AG08396 (cell line): ENCODE results near the gene SKA3.
"Not testable (repeated sequence)": the region's sequence is repeated elsewhere in the genome, so short reads cannot be mapped to it uniquely, and the experiment has no call there.

Experiments used
- DNase-seq: peaks from one replicate; pipeline ENCODE4 v3.0.0; 2012; ENCODE audit warnings: low spot score, mixed read lengths

The SKA3 gene

GRCh38 chr13:21176215-21176981 lies at the start of gene SKA3, which contains the start of gene MRPL57:
SKA3 (minus strand) TSS chr13:21176552; CDS start chr13:21176477, 75 bp downstream.
MRPL57 (plus strand) TSS chr13:21176658; CDS start chr13:21176917, 259 bp downstream.
- DNase-seq, result peak; percentile 99

GRCh38 chr13:21225082-21225481 lies 48.7 kb upstream of the SKA3 start:
- DNase-seq, result no peak

DNA sequence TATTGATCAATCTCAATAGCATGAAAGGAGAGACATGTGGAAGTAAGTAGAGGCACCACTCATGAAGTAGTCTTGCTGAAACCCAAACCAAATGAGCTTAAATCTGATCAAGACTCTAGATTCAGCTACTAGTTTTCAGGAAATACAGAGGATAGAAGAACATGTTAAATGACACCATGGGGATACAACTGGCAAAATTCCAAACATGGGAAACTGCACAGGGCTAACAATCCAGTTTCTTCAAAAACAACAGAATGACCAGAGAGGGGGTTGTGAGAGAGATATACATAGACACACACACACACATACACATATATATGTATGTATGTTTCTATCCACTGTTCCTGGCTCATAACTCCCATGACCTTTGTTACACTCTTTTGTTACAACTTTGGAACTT lies 44.9 kb upstream of the SKA3 start:
- DNase-seq, result no peak

DNA sequence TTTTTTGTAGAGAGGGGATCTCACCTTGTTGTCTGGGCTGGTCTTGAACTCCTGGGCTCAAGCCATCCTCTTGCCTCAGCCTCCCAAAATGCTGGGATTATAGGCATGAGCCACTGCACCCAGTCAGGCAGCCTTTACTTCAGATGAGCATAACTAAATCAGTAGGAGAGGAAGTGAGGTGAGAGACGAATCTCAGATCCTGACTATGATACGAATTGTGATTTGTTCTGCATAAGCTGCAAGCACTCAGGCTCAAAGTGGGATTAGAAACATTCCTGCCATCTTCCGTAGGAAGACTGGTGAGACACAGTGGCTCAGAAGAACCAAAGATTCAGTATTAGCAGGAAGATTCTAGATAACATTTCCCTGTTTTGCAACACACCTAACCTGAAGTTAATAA lies 43.4 kb upstream of the SKA3 start:
- not testable (repeated sequence) for DNase-seq

GRCh38 chr13:21219036-21219381 lies 42.7 kb upstream of the SKA3 start:
- DNase-seq, result no peak

DNA sequence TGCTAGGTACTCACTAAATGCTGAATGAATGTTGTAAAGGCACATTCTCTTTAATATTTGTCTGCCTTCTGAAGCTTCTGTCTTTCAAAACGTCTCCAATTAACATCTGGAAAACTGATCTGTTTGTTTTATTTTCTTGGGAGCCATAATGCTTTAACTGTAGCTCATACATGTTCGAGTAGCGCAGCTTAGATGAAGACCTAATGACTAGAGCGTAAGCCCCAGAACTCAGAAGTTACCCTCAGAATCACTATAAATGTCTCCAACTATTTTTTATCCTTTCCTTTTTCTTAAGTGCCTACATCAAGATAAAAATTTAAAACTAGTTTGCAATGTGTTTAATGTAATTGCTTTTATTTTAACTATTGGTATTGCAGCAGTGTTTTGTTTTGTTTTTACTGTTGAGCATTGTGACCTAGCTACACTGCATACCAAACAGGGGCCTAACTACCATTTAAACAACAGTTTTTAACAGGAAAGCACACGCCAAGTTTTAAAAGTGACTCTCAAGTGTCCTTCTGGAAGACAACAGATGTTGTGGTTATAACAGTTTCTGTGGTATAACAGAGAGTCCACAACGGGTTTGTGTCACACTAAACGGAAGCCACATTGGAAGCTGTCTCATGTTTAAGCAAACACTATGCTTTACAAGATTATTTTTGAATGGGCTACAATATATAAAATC lies 42.1 kb upstream of the SKA3 start:
- DNase-seq, result no peak

DNA sequence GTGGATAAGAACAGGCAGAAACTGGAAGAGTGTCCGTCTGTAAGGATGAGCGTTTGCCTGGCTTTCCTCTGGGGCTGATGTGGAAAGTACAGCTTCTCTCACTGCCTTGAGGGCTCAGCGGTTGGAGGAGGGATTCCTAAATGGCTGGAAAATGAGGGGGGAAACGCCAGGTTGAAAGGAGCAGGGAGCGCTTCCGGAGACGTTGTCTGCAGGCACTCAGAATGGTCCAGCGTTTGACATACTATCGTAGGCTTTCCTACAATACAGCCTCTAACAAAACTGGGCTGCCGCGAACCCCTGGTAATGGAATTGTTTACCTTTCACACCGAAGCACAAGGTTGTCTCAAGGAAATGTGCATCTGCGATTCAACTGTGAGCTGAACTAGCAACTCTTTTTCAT lies 40.0 kb upstream of the SKA3 start:
- no peak for DNase-seq

- DNase-seq, result not testable (repeated sequence)
Measured at GRCh38 chr13:21215419-21215818, 39.1 kb upstream of the SKA3 start.

DNA sequence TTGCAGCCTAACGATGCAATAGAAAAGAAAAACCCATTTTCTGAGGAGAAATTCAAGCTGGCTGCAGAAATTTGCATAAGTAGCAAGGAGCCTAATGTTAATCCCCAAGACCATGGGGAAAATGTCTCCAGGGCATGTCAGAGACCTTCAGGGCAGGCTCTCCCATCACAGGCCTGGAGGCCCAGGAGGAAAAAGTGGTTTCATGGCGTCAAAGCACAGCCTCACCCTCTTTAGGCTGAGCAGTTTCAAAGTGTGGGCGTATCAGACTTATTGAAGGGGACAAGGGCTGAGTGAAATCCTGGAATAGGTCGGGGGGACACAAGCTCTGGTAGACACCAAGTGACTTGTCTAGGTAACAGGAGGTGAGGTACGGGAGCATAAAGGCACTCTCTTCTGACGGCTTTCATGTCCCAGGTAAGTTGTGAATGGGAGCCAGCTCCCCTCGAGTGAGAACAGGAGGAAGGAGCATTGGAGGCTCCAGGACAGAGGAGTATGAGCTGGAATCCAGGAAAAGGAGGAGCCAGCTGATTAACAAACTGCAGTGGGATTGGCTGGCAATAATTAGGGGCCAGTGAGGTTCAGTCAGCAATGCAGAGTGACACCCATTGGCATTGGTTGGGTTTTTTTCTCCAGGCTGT lies 35.9 kb upstream of the SKA3 start:
- no peak for DNase-seq

- no peak for DNase-seq
Measured at GRCh38 chr13:21208652-21209154, 32.4 kb upstream of the SKA3 start.

DNA sequence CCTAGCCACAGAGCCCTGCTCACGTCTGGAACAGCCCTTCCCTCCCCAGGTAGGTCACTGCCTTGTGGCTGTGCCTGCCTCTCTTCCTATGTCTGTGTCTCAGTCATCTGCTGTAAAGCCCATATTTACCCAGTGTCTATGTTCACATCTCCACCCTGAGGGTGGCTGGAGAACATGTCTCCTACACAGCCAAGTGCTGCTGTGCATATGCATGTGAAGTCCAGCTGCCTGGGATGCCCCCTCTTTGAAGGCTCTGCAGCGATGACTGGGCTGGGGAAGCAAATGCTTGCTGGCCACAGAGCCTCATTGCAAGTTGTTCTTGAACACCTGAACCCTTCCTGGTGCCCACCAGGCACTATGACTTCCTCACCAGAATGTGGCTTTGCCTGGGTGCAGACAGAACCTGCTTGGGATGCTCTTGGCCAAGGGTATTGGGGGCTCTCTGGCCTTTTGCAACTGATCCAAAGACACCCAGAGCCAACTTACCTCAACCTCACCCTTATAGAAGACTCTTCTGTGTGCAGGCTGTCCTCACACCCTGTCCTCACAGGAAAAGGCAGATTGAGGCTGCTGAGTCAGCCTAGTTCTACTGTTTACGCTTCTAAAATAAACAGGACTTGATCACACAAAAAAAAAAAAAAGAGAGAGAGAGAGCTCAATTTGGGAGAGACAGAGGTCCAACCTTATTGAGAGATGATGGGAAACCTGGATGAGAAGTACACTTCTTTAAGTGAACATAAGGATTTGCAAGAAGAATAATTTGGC lies 26.6 kb upstream of the SKA3 start:
- DNase-seq, result no peak

GRCh38 chr13:21201456-21202190 lies 25.3 kb upstream of the SKA3 start:
- not testable (repeated sequence) for DNase-seq

GRCh38 chr13:21198391-21198790 lies 22.0 kb upstream of the SKA3 start:
- DNase-seq, result not testable (repeated sequence)

DNA sequence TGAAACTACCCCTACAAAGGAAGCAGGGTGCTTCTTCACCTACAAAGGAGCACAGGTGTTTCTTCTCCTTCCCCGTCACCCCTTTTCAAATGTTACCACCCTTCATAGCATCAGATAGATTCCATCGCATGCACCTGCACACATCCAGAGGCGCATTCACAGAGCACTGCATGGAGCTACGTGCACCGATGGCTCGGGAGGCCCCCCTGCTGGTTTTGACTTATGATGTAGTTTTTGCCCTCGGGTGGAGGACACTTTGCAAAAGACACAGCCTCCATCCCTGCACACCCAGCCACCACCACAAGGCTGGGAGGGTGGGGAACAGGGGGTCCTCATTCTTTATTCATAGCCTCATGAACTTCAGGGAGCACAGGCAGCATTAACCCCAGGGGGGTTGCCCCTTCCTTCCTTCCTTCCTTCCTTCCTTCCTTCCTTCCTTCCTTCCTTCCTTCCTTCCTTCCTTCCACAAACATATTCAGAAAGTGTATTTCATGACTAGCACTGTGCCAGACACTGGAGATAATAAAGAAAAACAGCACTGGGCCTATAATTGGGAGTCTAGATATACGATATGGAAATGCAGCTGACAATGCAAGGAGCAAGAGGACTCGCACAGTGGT lies 21.4 kb upstream of the SKA3 start:
- not testable (repeated sequence) for DNase-seq

DNA sequence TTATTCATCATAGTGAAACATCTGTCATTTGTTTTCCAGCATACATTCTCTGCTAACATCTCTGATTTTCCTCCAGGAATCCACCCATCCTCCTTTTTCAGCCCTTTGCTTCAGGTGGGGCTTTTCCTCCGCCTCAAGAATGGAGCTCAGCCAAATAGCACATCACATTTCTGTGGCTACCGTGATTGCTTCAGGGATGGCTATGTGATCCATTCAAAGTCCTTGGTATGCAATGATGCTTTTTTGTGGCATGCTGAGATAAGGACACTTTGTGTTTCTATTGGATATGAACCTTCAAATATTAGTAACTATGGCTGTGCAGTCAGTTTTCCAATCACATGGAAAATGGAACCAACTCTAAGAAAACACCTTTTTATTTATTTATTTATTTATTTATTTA lies 18.4 kb upstream of the SKA3 start:
- DNase-seq, result not testable (repeated sequence)

- not testable (repeated sequence) for DNase-seq
Measured at GRCh38 chr13:21186410-21186809, 10.1 kb upstream of the SKA3 start.

DNA sequence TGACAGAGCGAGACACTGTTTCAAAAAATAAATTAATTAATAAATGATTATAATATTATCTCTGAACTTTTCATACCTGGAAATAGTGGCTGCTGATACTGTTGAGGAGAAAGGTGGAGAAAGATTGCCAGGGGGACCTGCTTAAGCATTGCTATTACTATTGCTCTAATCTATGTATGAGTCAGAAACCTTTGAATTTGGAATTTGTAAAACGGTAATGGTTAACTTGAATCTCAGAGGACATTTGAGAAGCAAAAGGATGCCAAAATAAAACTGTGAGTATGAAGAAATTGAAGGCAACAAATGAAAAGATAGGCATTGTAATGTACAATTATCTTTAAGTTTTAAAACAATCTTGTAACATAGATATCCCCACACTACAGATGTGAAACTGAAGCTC lies 5.3 kb upstream of the SKA3 start:
- no peak for DNase-seq

GRCh38 chr13:21176982-21177284 lies 581 bp upstream of the SKA3 start:
- DNase-seq, result no peak

DNA sequence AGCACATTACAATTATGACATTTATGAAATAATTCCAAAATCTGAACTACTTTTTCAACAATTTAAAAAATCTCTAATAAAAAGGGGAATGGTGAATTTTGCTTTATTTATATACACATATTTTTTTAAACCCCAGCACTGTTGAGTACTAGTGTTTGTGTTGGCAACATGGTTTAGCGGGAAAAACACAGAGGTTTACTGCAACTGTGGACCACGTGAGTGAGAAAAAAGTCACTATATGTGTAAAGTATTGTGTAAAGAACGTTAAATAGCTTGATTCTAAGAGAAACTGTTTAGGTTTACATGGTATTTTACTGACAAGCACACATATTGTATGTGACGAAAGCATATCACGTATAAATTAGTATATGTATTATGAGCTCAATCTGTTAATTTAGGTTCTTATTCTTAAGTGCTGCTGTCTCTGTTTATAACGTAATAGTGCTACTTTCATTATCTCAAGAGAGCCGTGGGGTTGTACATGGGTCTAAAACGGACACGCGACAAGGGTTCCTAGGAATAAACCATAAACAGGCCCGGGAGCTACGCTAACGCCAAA lies 617 bp downstream of the SKA3 start:
- DNase-seq, result peak; percentile 17

DNA sequence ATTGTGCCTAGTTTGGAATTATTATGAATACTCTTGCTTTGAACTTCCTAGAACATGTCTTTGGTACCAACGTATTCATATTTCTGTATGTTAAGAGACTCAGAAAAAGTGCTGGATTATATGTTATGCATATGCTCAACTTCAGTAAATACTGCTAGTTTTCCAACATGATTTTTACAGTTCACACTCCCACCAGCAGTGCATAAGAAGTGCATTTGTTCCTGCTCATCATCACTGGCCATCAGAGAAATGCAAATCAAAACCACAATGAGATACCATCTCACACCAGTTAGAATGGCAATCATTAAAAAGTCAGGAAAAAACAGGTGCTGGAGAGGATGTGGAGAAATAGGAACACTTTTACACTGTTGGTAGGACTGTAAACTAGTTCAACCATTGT lies 2.6 kb downstream of the SKA3 start:
- not testable (repeated sequence) for DNase-seq

DNA sequence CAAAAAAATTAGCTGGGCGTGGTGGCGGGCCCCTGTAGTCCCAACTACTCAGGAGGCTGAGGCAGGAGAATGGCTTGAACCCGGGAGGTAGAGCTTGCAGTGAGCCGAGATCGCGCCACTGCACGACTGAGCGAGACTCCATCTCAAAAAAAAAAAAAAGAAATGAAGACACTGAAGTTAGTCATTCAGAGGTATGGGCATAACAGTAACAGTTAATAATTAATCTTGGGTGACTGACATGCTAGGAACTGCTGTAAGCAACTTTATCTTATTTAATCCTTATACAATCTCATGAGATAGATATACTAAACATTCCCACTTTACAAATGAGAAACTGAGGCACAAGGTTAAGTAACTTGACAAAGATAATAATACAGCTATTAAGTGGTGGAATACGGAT lies 4.9 kb downstream of the SKA3 start:
- no peak for DNase-seq
